ENCODE measurements around the gene SCIN.
"Not testable (repeated sequence)": the region's sequence is repeated elsewhere in the genome, so short reads cannot be mapped to it uniquely, and the experiment has no call there.

SCIN gene

GRCh38 chr7:12620371-12620770 is 49.9 kb downstream of the SCIN start:
- DNase-seq, result no peak

- DNase-seq, result no peak
Observed at GRCh38 chr7:12623223-12623622, 52.7 kb downstream of the SCIN start.

GRCh38 chr7:12623885-12624498 is 53.5 kb downstream of the SCIN start:
- DNase-seq, result no peak

- DNase-seq, result no peak
Observed at GRCh38 chr7:12625836-12626235, 55.3 kb downstream of the SCIN start.

- DNase-seq, result no peak
Observed at GRCh38 chr7:12629816-12630512, 59.4 kb downstream of the SCIN start.

- no peak for DNase-seq
Observed at GRCh38 chr7:12630513-12630819, 59.9 kb downstream of the SCIN start.

GRCh38 chr7:12633582-12633981 is 63.1 kb downstream of the SCIN start:
- no peak for DNase-seq

GRCh38 chr7:12635830-12636229 is 65.3 kb downstream of the SCIN start:
- DNase-seq, result no peak

GRCh38 chr7:12637328-12637727 is 66.8 kb downstream of the SCIN start:
- no peak for DNase-seq

GRCh38 chr7:12637819-12638592 is 67.5 kb downstream of the SCIN start:
- no peak for DNase-seq

- DNase-seq, result no peak
Observed at GRCh38 chr7:12638851-12639456, 68.4 kb downstream of the SCIN start.

GRCh38 chr7:12640299-12641096 is 70.0 kb downstream of the SCIN start:
- DNase-seq, result no peak

GRCh38 chr7:12641196-12641595 is 70.7 kb downstream of the SCIN start:
- no peak for DNase-seq

- no peak for DNase-seq
Observed at GRCh38 chr7:12642508-12642907, 72.0 kb downstream of the SCIN start.

- DNase-seq, result no peak
Observed at GRCh38 chr7:12643001-12643643, 72.6 kb downstream of the SCIN start.

GRCh38 chr7:12643644-12644043 is 73.1 kb downstream of the SCIN start:
- DNase-seq, result no peak

- not testable (repeated sequence) for DNase-seq
Observed at GRCh38 chr7:12645212-12645611, 74.7 kb downstream of the SCIN start.

GRCh38 chr7:12646139-12646538 is 75.6 kb downstream of the SCIN start:
- DNase-seq, result no peak

- DNase-seq, result no peak
Observed at GRCh38 chr7:12647364-12648219, 77.1 kb downstream of the SCIN start.

- DNase-seq, result no peak
Observed at GRCh38 chr7:12648704-12649261, 78.3 kb downstream of the SCIN start.

GRCh38 chr7:12649348-12649747 is 78.8 kb downstream of the SCIN start:
- no peak for DNase-seq

Measured in 8988T (cell line).